Effector CD4-positive, alpha-beta T cell (primary cell): ENCODE measurements around the gene SEMA4D.
"Not testable (repeated sequence)": the region's sequence is repeated elsewhere in the genome, so short reads cannot be mapped to it uniquely, and the experiment has no call there.

ENCODE experiments used
- DNase-seq: peaks from one replicate; pipeline ENCODE4 v3.0.0-alpha.2; 2020

SEMA4D gene

DNA sequence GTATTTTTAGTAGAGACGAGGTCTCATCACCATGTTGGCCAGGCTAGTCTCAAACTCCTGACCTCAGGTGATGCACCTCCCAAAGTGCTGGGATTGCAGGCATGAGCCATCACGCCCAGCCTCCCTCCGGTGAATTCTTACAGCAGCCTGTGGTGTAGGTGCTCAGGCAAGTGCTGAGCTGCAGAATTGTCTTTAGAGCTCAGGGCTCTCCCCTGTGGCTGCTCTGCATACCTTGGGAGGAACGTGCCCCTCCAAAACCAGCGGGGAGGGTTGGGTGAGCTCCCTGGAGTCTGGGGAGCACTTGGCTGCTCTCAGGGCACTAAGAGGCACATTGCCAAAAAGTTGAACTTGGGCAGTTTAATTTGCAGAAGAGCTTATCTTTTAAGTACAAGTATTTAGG, 150.3 kb downstream of the SEMA4D start:
- DNase-seq = no peak

DNA sequence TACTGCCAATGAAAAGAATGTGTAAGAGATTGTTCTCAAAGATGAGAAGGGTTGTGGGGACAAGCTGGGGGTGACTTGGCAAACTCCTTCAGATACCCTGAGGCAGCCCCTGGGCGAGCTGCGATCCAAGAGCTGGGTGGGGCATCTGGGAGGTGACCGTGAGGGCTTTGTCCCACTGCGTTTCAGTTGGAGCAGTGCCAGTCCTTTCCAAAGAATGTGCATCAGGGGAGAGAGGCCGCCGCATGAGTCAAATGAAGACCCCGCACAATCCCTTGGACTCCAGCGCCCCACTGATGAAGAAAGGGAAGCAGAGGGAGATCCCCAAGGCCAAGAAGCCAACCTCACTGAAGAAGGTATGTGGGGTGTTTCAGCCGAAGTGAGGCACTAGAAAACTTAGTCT, 151.2 kb downstream of the SEMA4D start:
- DNase-seq = no peak

DNA sequence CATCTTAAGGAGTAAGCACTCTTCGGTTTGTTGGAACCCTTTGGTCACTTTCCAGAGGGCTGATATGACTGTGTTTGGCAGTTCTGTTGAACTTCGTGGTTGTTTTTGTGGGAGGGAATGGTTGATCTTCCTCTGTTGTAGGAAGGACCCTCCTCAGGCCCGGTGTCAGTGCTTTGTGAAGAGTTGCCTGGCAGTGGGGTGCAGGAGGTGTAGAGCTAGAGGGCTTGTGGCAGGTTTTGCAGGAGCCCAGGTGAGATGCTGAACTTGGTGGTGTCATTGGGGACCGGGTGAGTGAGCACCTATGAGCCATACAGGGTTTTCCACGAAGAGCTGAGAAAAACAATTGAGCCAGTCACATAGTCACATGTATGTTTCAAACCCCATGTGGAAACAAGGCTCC, 152.4 kb downstream of the SEMA4D start:
- DNase-seq = no peak

DNA sequence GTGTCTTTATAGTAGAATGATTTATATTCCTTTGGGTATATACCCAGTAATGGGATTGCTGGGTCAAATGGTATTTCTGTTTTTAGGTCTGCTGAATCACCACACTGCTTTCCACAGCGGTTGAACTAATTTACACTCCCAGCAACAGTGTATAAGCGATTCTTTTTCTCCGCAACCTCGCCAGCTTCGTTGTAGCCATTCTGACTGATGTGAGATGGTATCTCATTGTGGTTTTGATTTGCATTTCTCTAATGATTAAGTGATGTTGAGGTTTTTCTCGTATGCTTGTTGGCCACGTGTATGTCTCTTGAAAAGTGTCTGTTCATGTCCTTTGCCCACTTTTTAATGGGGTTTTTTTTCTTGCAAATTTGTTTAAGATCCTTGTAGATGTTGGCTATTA, 154.1 kb downstream of the SEMA4D start:
- not testable (repeated sequence) for DNase-seq

DNA sequence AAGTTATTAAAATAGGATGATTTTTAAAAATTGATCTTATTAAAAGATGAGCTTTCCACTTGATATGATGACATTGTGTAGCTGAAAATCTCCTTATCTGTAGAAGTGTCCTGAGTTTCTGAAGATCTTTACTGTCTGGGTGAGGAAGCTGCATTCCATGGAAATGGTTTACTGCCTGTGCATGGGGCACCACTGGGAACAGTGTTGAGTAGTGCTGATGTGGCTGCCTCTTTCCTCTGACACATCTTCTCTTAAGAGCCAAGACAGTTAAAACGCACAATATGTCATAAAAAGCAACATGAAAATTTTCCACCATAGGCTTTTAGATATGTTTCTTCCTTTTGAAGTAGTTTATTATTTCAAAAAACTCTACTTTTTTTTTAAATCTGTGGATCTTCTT, 155.0 kb downstream of the SEMA4D start:
- no peak for DNase-seq

DNA sequence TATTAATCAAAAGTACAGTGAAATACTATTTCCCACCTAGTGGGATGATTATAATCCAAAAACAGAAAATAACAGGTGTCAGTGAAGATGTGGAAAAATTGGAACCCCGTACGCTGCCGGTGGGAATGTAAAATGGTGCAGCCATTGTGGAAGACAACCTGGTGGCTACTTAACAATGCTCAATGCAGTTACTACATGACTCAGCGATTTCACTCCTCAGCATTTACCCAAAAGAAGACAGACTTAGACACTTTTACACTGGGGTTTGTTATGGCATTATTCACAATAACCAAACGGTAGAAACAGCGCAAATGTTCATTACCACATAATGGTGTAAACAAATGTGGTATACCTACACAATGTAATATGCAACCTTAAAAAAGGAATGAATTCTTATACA, 155.7 kb downstream of the SEMA4D start:
- DNase-seq = no peak

DNA sequence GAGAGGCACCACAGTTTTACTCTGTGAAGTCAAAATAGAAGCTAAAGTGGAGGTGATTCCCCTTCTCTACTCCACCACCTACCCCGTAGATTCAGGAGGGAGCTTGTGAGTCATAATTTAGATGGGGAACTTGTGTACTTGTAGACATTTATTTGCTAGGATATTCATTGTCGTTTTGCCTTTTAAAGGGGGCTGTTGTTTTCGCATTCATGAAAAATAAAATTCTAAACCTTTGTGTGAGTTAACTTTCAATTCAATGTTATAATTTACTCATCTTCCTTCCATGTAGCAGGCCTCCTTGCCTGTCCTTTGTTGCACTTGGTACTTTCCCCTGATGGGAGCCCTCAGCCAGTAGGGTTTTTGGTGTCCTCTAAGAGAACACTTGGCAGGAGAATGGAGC, 157.6 kb downstream of the SEMA4D start:
- no peak for DNase-seq

DNA sequence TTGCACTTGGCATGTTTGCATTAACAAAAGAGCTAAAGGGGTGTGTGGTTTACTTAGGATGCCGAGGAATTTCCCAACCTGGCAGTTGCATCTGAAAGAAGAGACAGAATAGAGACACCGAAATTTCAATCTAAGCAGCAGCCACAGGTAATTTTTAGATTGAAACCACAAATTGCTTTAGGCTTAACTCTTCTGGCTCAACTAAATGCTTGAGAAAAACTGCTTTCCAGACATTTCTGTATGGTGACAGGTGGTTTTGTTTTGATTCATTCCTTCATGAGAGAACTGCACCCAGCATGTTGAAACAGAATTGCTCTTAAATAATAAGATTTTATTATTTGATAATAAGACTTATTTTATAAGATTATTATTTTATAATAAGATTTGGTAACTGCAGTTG, 158.1 kb downstream of the SEMA4D start:
- DNase-seq = no peak

DNA sequence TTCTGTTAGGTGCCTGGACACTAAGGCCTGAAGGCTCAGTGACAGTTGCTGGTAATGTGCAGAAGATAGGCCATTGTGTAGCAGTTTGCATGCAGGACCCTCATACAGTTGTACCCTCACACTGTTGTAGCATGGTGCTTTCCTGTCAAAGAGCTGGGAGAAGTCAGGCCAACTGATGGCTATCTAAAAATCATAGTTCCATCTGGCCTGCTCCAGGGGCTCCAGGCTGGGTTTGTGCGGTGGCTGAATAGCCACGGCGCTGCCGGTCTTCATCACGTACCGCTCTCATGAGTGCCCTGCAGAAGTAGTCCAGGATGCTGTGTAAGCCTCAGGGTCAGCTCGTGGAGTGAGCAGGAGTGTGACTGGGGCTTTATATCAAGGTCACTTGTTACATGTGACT, 167.4 kb downstream of the SEMA4D start:
- no peak for DNase-seq

DNA sequence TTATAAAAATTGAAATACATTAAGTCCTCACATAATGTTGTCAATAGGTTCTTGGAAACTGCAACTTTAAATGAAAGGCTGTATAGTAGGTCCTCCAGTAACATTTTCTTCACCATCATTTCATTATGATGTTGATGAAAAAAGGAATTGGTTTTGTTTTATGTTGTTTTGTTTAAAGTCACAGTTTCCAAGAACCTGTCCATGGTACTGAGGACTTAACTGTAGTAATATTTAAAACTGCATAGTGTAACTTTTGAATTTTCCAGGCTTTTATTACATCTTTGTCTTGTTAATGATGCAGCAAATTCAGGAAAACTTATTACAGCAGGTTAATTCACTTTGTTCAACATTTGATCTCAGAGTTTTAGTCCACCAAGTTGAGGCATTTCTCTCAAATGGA, 168.0 kb downstream of the SEMA4D start:
- no peak for DNase-seq

DNA sequence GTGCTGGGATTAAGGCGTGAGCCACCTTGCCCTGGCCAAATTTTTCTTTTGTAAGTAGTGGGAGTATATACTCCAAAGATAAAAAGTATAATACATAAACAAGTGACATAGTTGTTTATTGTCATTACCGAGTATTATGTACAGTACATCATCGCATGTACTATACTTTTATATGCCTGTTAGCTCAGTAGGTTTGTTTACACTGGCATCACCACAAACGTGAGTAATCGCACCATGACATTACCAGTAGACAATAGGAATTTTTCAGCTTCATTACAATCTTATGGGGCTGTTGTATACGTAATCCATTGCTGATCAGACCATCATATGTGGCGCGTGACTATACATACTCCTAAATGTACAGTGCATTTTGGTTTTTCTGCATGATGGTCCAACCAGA, 169.8 kb downstream of the SEMA4D start:
- DNase-seq = no peak

DNA sequence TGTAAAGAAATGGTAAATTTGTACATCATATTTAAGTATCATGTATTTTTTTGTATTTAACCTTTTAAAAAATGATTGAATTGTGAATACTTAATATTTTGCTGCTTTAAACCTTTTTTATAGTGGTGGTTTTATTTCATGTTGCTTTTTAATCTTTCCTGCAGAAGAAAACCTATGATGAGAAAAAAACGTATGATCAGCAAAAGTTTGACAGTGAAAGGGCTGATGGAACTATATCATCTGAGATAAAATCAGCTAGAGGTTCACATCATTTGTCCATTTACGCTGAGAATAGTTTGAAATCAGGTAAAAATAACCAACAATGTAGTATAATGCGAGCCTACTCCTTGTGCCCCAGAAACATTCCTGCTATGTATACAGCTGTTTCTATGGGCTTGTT, 172.2 kb downstream of the SEMA4D start:
- DNase-seq = no peak

DNA sequence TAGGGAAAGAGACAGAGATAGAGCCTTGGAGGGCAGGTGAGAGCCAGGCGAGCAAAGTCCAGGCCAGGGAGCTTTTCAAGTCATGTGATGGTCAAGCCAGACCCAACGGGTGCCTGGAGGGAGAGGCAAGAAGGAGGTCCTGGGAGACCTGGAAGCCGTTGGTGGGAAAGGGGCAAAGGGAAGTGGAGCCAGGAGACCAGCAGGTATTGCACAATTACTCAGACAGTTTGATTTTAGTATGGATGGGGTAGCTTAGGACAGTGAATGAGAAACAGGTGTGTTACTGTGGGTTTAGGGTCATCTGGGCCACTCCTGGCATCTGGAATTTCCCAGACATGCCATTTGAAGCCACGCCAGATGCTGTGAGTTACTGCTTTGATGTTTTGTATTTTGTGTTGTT, 174.5 kb downstream of the SEMA4D start:
- no peak for DNase-seq

DNA sequence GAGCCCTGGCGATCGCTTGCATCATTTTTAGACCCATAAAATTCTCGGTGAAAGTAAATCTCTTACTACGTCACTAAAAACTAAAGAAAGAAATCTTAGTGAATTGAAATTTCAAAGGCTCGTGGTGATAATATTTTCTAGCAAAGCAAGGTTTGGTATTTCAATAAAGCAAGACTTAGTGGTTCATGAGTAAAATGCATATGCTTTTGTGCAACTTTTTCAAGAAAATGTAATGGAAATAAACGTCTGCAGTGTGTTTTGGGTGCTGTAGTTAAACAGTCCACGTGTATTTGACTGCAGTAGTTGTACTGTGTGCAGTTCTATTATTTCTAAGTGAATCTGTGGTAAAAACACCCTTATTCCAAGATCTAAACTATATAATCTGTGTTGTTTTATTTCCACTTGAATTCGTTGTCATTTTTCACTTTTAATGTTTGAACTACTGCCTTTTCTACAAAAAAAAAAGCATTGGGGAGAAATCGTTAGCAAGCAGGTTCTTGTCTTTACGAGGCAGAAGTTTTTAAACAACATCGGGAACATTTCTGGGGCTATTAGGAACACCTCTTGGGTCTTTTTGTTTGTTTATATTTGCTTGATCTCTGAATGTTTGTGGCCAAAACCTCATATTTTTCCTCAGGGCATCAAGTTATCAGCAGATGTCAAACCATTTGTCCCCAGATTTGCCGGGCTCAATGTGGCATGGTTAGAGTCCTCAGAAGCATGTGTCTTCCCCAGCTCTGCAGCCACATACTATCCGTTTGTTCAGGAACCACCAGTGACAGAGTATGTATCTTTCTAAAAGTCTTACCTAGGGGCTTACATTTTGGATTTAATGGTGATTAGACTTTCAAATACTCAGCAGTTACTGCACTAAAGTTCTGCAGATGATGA, 178.7 kb downstream of the SEMA4D start:
- no peak for DNase-seq

DNA sequence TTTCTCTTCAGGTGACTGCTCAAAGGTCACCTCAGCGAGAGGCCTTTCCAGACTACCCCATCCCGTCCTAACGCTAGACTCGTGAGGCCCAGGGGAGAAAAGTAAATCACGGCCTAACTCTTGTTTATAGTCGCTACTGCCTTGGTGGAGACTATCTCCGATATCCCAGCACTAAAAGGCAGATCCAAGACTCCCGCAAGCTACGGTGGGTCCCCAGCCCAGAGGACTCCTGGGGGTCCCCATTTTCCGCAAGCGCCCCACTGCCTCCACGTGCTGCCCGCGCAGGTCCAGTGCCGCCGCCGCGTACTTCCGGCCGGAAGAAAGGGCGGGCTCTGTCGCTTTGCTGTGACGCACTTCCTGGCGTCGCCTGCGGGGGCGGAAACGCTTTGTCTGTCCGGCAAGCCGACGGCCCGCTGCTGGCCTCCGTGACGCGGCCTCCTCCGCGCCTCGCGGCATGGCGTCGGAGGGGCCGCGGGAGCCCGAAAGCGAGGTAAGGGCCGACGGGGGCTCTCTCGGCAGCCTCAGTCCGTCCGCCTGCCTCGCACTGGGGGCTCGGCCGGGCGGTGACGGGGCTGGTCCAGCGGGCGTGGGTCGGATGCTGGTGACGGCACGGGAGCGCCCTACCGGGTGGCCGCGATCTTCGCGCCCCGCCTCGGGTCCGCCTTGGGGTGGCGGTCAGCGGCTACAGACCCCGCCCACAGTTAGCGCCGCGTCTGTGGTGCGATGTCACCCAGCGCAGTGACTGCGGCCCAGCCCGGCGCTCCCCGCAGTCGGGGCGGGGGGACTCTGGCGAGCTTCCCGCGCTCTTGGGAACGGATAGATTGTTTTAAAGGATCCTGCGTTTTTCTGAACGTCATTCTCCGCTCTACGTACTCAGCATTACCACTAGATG, 179.5 kb downstream of the SEMA4D start, which contains the start of gene SECISBP2:
Gene SECISBP2, plus strand, starts transcription at position 378 of the 892 bp plus-strand sequence. Its CDS starts 77 bp downstream, at position 455.
- peak; percentile 87 for DNase-seq

DNA sequence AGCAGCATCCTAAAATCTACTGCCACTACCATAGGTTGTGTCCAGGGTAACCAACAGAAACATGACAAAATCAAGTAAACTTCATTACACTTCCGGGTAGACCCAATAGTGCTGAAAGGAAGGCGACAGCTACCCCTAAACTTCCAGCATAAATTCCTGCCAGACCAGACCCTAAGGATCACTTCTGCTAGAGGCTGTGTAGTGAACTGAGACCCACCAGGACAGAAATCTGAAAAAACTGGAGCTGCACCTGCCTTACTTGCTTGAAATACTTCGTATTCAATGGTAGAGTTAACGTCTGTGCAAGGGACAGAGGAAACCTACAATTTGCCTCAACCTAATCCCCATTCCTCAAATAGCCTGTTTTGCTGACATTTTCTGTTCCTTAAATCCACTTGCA, 180.6 kb downstream of the SEMA4D start:
- DNase-seq = no peak

DNA sequence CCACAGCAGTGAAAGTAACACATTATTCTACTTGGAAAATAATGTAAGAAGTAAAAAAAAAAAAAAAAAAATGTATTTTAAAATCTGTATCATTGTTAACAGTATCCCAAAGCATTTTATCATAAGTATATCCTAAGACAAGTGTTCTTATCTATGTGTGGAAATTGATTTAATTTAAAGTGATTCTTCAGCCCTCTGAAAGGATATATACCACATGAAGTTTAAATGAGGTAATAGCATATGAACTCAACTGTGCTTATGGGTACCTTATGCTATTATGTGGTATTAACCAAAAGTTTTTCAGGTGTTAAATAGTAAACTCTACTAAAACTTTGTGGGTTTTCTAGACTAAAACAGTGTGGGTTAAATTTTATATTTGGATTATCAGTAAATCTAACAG, 182.4 kb downstream of the SEMA4D start:
- no peak for DNase-seq

DNA sequence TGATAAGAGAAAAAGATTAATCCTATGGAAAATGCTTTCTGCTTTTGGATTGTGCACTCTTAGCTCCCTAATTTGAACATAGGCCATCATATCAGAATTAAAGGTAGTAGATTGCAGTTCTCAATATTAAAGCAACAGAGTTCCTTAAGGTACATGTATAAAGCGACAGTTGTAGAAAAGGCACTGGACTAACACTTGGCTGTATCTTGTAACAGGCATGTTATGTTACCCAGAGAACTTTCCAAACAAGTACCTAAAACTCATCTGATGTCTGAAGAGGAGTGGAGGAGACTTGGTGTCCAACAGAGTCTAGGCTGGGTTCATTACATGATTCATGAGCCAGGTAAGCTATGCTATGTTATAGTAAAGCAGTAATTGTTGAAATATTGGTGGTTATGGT, 183.0 kb downstream of the SEMA4D start:
- no peak for DNase-seq

DNA sequence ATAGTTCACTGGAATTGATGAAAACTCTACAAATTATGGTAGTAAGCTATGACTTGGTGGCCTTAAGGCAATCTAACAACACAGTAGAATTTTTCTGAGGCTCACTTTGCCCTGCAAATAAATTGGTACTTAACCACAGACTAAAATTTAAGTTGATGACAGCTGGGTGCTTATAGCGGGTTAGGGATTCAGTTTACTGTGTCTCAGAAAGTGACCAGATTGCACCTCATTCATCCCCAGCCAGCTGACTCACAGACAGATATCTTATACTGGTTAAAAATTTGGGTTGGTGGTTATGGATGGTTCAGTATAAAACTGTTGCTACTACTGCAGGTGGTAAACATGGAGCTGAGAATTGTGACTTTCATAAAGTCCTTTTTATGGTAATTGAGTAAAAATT, 184.1 kb downstream of the SEMA4D start:
- no peak for DNase-seq

DNA sequence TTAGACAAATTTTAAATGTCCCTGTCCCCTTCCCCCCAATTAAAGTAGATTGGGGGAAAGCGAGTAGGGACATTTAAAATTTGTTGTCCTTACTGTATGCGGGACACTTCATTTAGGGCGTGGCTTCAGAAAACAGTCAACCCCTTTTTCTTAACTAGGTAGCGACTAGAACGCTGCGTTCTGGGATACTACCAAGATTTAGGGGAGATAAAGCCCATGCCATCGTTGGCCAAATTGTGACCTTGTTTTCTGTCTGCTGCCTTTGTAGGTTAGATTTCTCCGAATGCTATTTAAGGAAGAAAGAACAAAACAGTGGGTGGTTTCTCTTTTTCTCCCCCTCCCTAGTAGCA, 185.7 kb downstream of the SEMA4D start:
- no peak for DNase-seq

DNA sequence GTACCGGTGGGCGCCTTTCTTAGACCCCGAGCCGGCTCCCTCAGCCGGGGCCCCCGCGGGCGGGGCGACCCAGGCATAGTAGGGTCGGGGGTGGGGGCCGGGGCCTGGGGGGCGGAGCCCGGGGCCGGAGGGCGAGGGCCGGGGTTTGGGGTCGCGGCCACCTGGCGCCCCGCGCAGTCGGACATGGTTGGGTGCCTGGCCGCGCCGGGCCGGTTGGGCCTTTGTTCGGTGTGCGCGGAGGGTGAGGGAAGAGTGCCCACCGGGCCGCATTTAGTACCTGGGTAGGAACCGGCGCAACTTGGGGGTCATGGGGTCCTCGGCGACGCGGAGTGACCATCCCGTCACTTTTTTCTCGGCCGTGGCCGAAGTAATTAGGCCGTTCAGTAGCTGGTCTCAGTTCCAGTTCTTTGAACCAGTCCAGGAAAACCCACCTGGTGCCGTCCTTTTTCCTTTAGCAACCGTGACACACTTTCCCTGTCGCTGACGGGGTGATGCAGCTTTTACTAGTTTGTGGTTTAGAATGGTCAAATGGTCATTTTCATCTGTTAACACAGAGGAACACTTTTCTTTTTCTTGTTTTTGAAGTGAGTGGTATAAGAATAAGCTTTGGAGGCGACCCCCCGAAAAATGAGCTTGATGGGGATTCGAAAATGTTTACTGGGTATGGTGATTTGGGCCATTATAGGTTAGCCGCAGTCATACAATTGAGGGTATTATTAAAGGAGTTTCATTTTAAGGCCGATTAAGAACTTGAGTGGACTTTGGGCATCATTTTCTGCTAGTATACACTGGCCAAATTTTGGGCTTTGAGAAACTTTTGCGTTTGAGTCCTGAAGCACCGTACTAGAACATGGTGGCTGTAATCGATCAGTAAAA, 186.3 kb downstream of the SEMA4D start:
- DNase-seq = peak; percentile 4
